Ishikawa (cell line): ENCODE measurements around the gene UTS2B.

Source experiments
- CEBPB ChIP-seq: IDR thresholded peaks from 2 replicates; pipeline ENCODE4 v1.6.1; 2012
- CREB1 ChIP-seq: IDR thresholded peaks from 2 replicates; pipeline ENCODE4 v1.6.1; 2012; ENCODE audit warnings: low read depth
- EP300 ChIP-seq: IDR thresholded peaks from 2 replicates; pipeline ENCODE4 v1.6.1; 2012; ENCODE audit warnings: borderline replicate concordance
- FOXM1 ChIP-seq: IDR thresholded peaks from 2 replicates; pipeline ENCODE4 v1.6.1; 2012; ENCODE audit warnings: low read depth, borderline replicate concordance
- MAX ChIP-seq: IDR thresholded peaks from 2 replicates; pipeline ENCODE4 v1.6.1; 2012
- NFIC ChIP-seq: IDR thresholded peaks from 2 replicates; pipeline ENCODE4 v1.6.1; 2012
- REST ChIP-seq: IDR thresholded peaks from 2 replicates; pipeline ENCODE4 v1.6.1; 2012; ENCODE audit warnings: low read depth, mild to moderate bottlenecking
- TAF1 ChIP-seq: IDR thresholded peaks from 2 replicates; pipeline ENCODE4 v1.6.1; 2012; ENCODE audit warnings: low read depth, mild to moderate bottlenecking
- TEAD4 ChIP-seq: IDR thresholded peaks from 2 replicates; pipeline ENCODE4 v1.6.1; 2012
- TF ChIP-seq, protein P1 (sequence below): IDR thresholded peaks from 2 replicates; pipeline ENCODE4 v1.6.1; 2012

GRCh38 chr3:191321019-191321767, 9.1 kb downstream of the UTS2B start:
- TF ChIP-seq NFIC (no peak), REST (no peak), EP300 (no peak), TEAD4 (no peak), CREB1 (no peak), FOXM1 (no peak), TAF1 (no peak), MAX (no peak), CEBPB (no peak)
- TF ChIP-seq, protein P1, sequence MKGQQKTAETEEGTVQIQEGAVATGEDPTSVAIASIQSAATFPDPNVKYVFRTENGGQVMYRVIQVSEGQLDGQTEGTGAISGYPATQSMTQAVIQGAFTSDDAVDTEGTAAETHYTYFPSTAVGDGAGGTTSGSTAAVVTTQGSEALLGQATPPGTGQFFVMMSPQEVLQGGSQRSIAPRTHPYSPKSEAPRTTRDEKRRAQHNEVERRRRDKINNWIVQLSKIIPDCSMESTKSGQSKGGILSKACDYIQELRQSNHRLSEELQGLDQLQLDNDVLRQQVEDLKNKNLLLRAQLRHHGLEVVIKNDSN = no peak
